GM08714 (cell line): ENCODE data around the gene ORC3.
A peak's percentile ranks its signal among the peaks of the same experiment; 100 is the strongest.
"Not testable (repeated sequence)": the region's sequence is repeated elsewhere in the genome, so short reads cannot be mapped to it uniquely, and the experiment has no call there.

ENCODE experiments used
- H3K4me3 ChIP-seq: fragments of 200-500 bp; sonication (Bioruptor generic); 2 replicates; pipeline ENCODE4 v1.5.1; 2014; ENCODE audit warnings: mild to moderate bottlenecking, low read length, inconsistent platforms
- ZNF274 ChIP-seq: IDR thresholded peaks from 2 replicates; pipeline ENCODE4 v1.6.1; 2012; ENCODE audit warnings: mild to moderate bottlenecking, low read depth, low read length

The ORC3 gene

GRCh38 chr6:87575423-87575822 lies 14.5 kb upstream of the ORC3 start:
- H3K4me3 ChIP-seq: no peak overlapping the region
- no peak for TF ChIP-seq ZNF274

GRCh38 chr6:87583822-87584221 lies 6.1 kb upstream of the ORC3 start:
- no peak for TF ChIP-seq ZNF274
- no peak overlapping the region for H3K4me3 ChIP-seq

GRCh38 chr6:87586371-87587077 lies 3.4 kb upstream of the ORC3 start:
- no peak for TF ChIP-seq ZNF274
- no peak overlapping the region for H3K4me3 ChIP-seq

- TF ChIP-seq ZNF274: no peak
- peak overlapping the region; percentile 81 for H3K4me3 ChIP-seq
These were observed 1.1 kb upstream of the ORC3 start for GRCh38 chr6:87588756-87589407.

GRCh38 chr6:87590417-87590880 lies 514 bp downstream of the ORC3 start:
- no peak for TF ChIP-seq ZNF274
- H3K4me3 ChIP-seq: peak overlapping the region; percentile 81

- H3K4me3 ChIP-seq: peak overlapping the region; percentile 81
- TF ChIP-seq ZNF274: no peak
These were observed 1.1 kb downstream of the ORC3 start for GRCh38 chr6:87590990-87591389.

GRCh38 chr6:87600576-87600975 lies 10.6 kb downstream of the ORC3 start:
- TF ChIP-seq ZNF274: no peak
- H3K4me3 ChIP-seq: no peak overlapping the region

GRCh38 chr6:87606199-87606598 lies 16.3 kb downstream of the ORC3 start:
- no peak overlapping the region for H3K4me3 ChIP-seq
- TF ChIP-seq ZNF274: no peak

GRCh38 chr6:87608802-87609201 lies 18.9 kb downstream of the ORC3 start:
- TF ChIP-seq ZNF274: no peak
- H3K4me3 ChIP-seq: no peak overlapping the region

GRCh38 chr6:87613018-87613417 lies 23.1 kb downstream of the ORC3 start:
- H3K4me3 ChIP-seq: not testable (repeated sequence)

- no peak overlapping the region for H3K4me3 ChIP-seq
- TF ChIP-seq ZNF274: no peak
These were observed 27.5 kb downstream of the ORC3 start for GRCh38 chr6:87617405-87617804.

- no peak for TF ChIP-seq ZNF274
- H3K4me3 ChIP-seq: no peak overlapping the region
These were observed 28.6 kb downstream of the ORC3 start for GRCh38 chr6:87618531-87618930.

- no peak overlapping the region for H3K4me3 ChIP-seq
- TF ChIP-seq ZNF274: no peak
These were observed 33.3 kb downstream of the ORC3 start for GRCh38 chr6:87623248-87623647.

GRCh38 chr6:87628424-87628823 lies 38.5 kb downstream of the ORC3 start:
- no peak for TF ChIP-seq ZNF274
- H3K4me3 ChIP-seq: no peak overlapping the region

- TF ChIP-seq ZNF274: no peak
- H3K4me3 ChIP-seq: no peak overlapping the region
These were observed 38.9 kb downstream of the ORC3 start for GRCh38 chr6:87628881-87629280.
